Activated CD4-positive, alpha-beta T cell treated with anti-CD3 and anti-CD28 coated beads, Interleukin-2, amount 50 U/mL, for 16 hours (primary cell): Measurements from ENCODE around the gene RNU7-1.
A peak's percentile ranks its signal among the peaks of the same experiment; 100 is the strongest.
"Not testable (repeated sequence)": the region's sequence is repeated elsewhere in the genome, so short reads cannot be mapped to it uniquely, and the experiment has no call there.

Experiments used
- DNase-seq: peaks from one replicate; pipeline ENCODE4 v3.0.0-alpha.2; 2020

Gene RNU7-1

DNA sequence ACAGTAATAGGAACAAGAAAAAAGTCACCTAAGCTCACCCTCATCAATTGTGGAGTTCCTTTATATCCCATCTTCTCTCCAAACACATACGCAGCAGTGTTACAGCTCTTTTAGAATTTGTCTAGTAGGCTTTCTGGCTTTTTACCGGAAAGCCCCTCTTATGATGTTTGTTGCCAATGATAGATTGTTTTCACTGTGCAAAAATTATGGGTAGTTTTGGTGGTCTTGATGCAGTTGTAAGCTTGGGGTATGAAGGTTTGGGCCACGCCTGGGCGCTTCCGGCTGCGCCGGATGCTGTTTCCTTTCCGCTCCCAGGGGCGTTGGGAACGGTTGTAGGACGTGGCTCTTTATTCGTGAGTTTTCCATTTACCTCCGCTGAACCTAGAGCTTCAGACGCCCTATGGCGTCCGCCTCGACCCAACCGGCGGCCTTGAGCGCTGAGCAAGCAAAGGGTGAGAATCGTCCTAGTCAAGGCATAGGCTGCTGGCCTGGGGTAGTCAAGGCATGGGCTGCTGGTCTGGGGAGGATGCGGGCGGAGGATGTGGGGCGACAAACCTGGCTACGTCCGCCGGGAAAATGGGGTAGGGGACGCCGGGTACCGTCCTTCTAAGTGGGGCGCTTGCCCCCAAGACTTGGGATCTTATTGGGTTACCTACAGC lies at the start of gene RNU7-1, which contains the start of gene C12orf57:
TSS of gene RNU7-1 (plus strand) at position 95 of the 659 bp plus-strand sequence.
TSS of gene C12orf57 (plus strand) at position 301 of the 659 bp plus-strand sequence. CDS start at position 401, 100 bp downstream.
- DNase-seq, result peak; percentile 96

DNA sequence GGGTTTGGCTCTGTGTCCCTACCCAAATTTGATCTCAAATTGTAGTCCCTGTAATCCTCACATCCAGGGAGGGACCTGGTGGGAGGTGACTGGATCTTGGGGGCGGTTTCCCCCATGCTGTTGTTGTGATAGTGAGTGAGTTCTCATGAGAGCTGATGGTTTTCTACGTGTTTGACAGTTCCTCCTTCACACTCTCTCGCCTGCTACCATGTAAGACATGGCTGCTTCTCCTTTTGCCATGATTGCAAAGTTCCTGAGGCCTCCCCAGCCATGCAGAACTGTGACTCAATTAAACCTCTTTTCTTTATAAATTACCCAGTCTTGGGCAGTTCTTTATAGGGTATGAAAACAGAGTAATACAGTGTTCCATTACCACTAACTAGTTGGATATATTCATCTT lies 49.3 kb upstream of the RNU7-1 start:
- no peak for DNase-seq

DNA sequence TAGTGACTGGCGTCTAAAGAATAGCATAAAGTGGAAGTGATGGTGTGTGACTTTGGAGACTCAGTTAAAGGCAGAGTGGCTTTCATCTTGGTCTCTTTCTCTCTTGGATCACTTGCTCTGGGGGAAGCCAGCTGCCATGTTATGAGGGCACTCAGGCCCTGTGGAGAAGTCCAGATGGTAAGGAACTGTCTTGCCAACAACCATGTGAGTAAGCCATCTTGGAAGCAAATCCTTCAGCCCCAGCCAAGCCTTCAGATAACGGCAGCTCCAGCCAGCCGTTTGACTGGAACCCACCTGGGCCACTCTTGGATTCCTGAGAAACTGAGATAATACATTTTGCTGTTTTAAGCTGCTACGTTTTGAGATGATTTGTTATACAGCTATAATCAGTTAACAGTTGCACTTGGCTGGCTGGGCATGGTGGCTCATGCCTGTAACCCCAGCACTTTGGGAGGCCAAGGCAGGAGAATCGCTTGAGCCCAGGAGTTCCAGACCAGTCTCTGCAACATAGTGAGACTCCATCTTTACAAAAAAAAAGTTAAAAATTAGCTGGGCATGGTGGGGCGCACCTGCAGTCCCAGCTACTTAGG lies 46.7 kb upstream of the RNU7-1 start:
- no peak for DNase-seq

DNA sequence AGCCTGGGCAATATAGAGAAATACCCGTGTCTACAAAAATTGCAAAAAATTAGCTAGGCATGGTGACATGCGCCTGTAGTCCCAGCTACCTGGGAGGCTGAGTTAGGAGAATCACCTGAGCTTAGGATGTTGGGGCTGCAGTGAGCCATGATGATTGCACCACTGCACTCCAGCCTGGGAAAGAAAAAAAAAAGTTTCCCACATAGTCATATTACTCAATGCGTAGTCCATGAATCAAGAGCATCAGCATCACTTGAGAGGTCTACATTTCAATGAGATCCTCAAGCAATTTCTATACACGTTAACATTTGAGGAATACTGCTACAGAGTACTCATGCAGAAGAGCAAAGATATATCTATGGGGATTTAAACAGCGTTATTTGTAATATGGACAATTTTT lies 44.2 kb upstream of the RNU7-1 start:
- no peak for DNase-seq

DNA sequence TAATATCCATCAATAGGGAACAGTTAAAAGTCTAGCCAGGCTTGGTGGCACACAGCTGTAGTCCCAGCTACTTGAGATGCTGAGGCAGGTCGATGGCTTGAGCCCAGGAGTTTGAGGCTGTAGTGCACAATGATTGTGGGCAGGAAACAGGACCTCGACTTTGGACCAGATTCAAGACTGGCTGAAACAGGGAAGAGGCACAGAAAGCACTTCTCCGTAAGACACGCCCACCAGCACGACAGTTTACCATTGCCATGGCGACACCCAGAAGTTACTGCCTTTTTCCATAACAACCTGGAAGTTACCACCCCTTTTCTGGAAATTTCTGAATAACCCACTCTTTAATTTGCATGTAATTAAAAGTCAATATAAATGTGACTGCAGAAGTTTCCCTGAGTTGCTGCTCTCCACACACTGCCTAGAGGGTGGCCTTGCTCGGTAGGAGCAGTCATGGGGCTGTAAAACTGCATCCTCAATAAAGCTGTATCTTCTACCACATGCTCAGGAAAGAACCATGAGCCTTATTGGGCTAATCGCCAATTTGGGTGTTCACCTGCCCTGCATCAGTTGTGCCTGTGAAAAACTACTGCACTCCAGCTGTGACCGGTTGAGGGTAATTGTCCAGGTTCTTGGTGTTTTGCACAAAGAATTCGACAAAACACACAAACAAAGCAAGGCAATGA lies 43.6 kb upstream of the RNU7-1 start:
- DNase-seq, result no peak

DNA sequence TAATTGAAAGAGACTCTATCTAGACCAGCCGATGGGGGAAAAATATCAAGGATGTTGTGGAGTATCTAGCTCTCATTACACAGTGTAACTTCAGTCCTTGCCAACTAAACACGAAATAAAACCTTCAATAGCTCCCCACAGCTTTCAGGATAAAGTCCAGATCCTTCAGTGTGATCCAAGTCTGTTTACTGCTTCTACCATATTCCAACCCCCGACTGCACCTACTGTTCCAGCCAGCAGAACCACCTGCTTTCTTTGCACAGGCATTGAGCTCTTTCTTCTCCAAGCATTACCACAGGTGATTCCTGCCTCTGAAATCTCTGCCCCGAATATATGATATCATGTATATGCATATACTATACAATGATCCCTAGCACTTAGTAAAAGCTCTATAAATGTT lies 41.2 kb upstream of the RNU7-1 start:
- DNase-seq, result no peak

DNA sequence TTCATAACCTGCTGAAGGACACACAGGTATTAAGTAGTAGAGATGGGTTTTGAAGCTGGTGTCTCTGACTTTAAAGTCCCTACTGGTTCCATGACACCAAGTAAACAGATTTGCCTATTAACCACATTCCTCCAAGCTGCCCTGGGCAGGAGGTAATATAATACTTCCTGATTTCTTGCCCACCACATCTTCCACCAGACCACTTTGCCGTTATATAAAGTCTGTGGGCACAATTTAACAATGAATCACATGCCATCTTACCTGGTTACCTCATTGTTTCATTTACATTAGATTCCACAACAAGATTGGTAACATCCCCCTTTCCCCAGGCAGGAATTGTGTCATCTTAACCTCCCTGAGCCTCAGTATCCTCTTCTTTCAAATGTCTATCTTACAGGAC lies 39.9 kb upstream of the RNU7-1 start:
- DNase-seq, result no peak

DNA sequence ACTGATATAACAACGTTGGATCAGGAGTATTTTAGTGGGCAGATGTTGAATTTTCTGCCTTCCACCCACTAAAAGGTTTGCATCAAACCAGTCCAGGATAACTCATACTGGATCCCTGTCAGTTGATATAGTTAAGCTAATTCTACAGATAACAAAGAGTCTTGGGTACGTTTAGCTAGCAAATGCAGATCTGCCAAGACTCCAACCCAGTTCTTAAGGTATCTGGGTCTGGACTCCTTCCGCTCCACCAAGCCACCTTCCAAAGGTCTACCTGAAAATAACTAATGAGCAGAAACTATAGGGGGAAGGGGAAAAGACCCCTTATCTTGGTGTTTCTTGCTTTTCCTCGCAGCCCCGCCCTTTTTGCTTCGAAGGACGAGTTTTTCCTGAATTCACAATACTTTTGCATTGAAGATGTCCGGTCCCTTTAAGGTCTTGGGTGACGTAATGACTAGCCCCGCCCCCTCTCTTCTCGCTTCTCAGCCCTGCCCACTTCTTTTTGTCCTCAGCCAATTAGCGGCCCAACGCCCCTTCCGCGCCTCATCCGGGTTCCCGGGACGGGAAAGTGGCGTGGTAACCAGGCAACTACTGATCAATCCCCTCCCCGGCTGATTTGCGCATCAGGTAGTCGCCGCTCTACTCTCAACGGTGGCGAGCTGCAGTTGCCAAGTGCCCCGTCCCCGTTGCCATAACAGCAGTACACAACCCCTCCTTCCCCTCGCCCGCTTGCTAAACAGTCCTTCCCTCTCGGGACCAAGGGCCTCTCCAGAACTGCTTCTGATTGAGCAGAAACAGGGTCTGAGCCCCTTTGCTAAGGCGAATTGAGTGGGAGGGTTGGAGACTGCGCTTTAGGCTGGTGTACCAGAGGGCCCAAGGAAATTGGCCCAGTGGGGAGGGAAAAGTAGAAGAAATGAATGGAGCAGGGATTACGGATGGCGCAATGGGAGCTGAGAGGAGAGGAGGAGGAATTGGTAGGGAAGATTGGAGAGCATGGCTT lies 39.0 kb upstream of the RNU7-1 start, which contains the start of gene LRRC23:
TSS of gene LRRC23 (plus strand) at position 543 of the 997 bp plus-strand sequence. CDS start 812 bp downstream, outside the sequence.
- peak; percentile 98 for DNase-seq

DNA sequence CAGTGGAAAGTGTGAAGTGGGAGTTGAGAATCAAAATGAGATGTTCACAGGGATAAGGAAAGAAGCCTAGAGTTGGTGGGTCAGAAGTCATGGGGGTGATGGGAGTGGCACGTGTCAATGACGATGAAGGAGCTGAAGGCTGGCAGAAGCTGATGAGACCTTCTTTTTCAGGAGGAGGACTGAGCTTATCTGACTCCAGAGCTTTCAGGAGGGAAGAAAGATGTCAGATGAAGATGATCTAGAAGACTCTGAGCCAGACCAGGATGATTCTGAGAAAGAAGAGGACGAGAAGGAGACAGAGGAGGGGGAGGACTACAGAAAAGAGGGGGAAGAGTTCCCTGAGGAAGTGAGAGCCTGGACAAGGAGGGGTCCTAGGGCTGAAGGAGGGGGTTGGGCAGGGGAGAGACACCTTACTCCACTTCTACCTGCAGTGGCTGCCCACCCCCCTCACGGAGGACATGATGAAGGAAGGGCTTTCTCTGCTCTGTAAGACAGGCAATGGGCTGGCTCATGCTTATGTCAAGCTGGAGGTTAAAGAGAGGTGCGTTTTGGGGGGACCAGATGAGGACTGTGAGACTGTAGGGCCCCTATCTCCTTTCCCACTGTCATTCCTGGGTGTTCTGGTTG lies 38.1 kb upstream of the RNU7-1 start:
- no peak for DNase-seq

DNA sequence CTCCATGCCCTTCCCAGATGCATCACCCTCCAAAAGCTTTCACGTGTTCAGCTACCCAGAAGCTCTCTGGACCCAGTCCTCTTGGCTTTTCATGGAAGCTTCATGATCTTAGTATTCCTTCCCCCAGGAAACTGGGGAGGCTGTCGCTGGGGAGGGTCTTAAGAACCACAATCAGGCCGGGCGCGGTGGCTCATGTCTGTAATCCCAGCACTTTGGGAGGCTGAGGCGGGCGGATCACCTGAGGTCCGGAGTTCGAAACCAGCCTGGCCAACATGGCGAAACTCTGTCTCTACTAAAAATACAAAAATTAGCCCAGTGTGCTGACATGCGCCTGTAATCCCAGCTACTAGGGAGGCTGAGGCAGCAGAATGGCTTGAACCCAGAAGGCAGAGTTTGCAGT lies 35.5 kb upstream of the RNU7-1 start:
- DNase-seq, result not testable (repeated sequence)

DNA sequence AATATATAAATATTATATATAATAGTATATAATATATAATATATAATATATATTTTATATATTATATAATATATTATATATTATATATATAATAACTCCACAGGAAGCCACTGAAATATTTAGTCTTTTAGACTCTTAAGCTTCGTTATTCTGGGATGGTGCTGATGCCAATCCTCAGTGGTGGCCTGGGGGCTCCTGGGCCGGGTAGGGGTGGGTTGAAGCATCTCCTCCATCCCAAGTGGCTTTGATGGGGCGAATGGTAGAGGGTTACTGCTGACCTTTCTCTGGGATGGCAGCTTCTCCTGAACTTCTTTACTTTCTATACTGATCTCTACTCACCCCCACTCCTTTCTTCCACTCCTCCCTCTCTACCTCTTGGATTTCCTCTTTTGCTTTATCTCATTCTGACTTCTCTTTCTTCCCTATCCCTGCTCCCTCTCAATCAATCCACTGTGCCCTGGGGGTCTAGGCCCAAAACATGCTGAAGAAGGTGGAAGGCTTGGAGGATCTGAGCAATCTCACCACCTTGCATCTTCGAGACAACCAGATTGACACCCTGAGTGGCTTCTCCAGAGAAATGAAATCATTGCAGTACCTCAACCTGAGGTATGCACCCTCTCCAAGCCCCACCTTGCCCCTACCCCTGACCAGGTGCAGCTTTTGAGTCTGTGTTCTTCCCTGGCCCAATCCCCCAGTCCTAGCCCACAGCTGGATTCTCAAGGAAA lies 34.0 kb upstream of the RNU7-1 start:
- DNase-seq, result no peak

DNA sequence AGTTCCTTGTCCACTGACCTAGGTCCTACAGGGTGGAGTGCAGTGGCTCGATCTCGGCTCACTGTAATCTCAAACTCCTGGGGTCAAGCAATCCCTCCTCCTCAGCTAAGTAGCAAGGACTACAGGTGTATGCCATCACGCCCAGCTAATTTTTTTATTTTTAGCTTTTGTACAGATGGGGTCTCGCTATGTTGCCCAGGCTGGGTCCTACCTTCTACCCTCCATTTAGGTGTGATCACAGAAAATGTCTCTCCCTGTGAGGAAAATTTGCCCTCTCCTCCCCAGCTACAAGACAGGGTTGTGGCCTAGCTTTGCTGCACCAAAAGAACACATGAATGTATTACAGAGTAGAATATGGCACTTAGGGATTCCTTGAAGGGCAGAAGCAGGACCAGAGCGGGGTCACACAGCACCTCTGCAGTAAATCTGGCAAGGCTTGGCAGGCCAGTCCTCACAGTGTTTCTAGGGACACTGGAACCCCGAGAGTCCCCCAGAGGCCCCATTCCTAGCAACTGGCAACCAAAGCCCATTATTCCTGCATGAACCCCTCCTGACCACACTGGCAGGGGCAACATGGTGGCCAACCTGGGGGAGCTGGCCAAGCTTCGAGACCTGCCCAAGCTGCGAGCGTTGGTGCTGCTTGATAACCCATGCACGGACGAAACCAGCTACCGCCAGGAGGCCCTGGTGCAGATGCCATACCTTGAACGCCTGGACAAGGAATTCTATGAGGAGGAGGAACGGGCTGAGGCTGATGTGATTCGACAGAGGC lies 31.3 kb upstream of the RNU7-1 start:
- no peak for DNase-seq

DNA sequence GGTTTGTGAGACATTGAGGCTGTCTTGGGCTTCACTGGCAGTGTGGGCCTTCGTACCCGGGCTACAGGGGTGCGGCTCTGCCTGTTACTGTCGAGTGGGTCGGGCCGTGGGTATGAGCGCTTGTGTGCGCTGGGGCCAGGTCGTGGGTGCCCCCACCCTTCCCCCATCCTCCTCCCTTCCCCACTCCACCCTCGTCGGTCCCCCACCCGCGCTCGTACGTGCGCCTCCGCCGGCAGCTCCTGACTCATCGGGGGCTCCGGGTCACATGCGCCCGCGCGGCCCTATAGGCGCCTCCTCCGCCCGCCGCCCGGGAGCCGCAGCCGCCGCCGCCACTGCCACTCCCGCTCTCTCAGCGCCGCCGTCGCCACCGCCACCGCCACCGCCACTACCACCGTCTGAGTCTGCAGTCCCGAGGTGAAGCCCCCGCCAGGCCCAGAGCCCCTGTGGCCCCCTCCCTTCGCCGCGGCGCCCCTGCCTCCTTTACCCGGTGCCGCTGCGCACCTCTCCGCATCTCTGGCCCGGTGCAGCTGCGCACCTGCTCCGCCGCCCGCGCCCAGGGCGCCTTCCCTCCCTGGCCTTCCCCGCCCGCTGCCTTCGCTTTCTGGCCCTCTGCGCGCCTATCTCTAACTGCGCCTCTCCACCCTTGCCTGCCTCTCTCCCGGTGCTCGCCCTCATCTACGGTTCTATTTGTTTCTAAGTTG lies 29.2 kb upstream of the RNU7-1 start, which contains the start of gene ENO2:
TSS of gene ENO2 (plus strand) at position 335 of the 701 bp plus-strand sequence. CDS start 1,253 bp downstream, outside the sequence.
- peak; percentile 78 for DNase-seq

DNA sequence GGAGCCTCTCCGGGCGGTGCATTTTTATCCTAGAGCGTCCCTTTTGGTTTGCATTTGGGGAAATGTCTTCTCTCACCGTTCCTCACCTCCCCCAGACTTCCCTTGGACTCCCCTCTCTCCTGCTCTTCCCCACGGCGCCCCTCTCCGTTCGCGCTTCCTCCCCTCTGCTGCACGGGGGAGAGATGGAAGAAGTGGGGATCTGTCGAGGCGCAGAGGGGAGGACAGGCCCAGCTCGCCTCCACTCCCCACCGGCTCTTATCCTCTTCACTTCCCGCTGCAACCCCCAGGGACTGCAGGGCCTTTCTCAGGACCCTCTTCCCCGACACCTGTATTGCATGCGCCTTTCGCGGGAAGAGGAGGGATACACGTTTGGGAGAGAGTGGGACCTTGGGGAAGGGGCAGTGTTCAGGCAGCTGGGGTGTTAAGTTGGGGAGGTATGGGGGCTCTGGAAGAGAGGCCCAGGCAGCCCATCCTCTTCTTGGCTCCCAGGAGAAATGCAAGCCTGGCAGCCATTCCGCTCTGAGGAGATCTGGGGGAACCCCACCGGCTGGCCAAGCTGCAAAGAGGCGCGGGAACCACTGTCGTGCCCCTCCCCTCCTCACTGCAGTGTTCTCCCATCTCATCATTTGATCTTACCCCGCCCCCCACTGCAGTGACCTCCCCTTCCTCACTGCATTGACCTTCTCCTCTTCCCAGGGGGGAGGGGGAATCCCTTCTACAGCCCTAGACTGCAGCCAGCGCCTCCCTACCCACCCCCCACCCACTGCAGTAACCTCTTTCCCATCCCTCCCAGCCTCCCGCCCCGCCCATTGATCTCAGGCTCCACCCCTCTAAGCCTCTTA lies 28.4 kb upstream of the RNU7-1 start:
- no peak for DNase-seq

DNA sequence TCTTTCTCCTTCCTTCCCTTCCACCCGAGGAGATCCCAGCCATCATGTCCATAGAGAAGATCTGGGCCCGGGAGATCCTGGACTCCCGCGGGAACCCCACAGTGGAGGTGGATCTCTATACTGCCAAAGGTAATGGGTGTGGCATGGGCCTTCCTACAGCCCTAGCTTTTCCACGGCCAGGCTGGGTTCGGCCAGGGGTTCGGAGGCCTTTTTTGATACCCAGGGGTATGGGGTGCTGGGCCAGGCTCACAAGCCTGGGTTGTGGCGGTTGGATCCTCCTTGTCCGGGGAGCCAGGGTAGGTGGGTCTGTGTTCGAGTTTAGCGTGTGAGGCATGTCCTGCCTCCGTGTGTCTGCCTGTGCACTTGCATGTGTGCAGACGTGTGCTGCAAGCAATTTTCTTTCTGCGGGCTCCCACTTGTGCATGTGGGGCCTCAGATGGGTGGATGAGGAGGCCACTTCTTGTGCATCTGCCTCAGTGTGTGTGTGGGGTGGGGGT lies 27.8 kb upstream of the RNU7-1 start:
- no peak for DNase-seq

DNA sequence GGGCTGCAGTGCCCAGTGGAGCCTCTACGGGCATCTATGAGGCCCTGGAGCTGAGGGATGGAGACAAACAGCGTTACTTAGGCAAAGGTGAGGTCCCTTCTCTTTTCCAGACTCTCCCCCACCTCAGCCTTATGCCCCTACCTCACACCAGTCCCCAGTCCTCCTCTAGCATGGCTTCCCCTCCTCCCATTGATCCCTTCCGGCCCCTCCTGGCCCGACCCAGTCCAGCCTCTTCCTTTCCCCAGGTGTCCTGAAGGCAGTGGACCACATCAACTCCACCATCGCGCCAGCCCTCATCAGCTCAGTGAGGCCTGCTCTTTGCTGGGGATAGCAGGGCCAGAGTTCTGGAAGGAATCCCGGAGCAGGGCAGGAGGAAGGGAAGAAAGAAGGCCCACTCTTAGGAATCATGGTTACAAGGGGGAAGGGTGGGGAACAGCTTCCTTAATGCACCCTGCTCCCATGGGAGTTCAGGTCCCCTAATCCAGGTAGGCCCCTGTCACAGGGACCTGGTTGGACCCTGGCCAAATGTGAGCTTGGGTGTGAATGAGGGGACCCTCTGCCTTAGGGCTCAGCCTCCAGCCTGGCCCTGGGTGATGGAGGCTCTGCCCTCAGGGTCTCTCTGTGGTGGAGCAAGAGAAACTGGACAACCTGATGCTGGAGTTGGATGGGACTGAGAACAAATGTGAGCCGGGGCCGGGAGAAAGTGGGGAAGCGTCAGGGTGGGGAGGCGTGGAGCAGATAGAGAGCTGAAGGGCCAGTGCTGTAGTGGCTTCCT lies 27.0 kb upstream of the RNU7-1 start:
- DNase-seq, result no peak

DNA sequence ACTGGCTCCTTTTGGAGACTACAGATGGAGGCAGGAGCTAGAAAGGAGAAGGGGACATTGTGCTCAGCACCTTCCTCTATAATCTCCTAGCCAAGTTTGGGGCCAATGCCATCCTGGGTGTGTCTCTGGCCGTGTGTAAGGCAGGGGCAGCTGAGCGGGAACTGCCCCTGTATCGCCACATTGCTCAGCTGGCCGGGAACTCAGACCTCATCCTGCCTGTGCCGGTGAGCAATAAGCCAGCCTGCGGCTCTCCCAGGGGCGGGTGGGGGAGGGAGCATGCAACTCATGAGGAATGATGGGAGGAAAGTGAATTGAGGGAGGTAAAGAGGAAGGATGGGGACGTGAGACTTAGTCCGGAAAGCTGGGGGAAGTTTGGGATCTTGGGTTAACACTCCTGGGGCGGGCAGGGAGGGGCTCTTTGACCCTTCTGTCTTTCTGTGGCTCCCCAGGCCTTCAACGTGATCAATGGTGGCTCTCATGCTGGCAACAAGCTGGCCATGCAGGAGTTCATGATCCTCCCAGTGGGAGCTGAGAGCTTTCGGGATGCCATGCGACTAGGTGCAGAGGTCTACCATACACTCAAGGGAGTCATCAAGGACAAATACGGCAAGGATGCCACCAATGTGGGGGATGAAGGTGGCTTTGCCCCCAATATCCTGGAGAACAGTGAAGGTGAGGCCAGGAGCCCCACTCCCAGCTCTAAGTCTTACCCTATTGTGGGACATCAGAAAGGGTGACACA lies 26.0 kb upstream of the RNU7-1 start:
- no peak for DNase-seq
